OCI-LY3 (cell line): ENCODE measurements around the gene CNIH4.

Source experiments
- H2AFZ ChIP-seq: fragments of 200-600, 300-600 bp; shearing (Covaris generic); 2 replicates; pipeline ENCODE4 v1.6.0; 2014; ENCODE audit warnings: antibody characterized with exemption, low read depth, low read length
- H3K27ac ChIP-seq: fragments of 200-600, 300-600 bp; sonication (generic); 2 replicates; pipeline ENCODE4 v1.5.1; 2014; ENCODE audit warnings: mild to moderate bottlenecking, low read length, moderate library complexity, mixed read lengths
- H3K27me3 ChIP-seq: fragments of 200-600, 300-600 bp; sonication (generic); 2 replicates; pipeline ENCODE4 v1.6.1; 2014; ENCODE audit warnings: low read depth, low read length, mixed read lengths
- H3K36me3 ChIP-seq: fragments of 200-600, 300-600 bp; sonication (generic); replicated peaks from 2 replicates; pipeline ENCODE3; 2014; ENCODE audit warnings: low read depth, low read length, mixed read lengths
- H3K4me1 ChIP-seq: fragments of 300-600, 200-600 bp; sonication (generic); 2 replicates; pipeline ENCODE4 v1.6.1; 2014; ENCODE audit warnings: low read length, mixed read lengths
- H3K4me2 ChIP-seq: fragments of 200-600, 300-600 bp; sonication (generic); 2 replicates; pipeline ENCODE4 v1.6.1; 2014; ENCODE audit warnings: low read length, mixed read lengths
- H3K4me3 ChIP-seq: fragments of 300-600, 200-600 bp; sonication (generic); 2 replicates; pipeline ENCODE4 v1.5.1; 2014; ENCODE audit warnings: antibody characterized with exemption, mild to moderate bottlenecking, low read length, moderate library complexity
- H3K79me2 ChIP-seq: fragments of 300-600, 200-600 bp; shearing (Covaris generic); 2 replicates; pipeline ENCODE4 v1.6.1; 2014; ENCODE audit warnings: mild to moderate bottlenecking, low read length, mixed read lengths
- H3K9ac ChIP-seq: fragments of 300-600, 200-600 bp; shearing (Covaris generic); 2 replicates; pipeline ENCODE4 v1.6.0; 2014; ENCODE audit warnings: mild to moderate bottlenecking, low read length, moderate library complexity
- H3K9me3 ChIP-seq: fragments of 200-600, 300-600 bp; shearing (Covaris generic); 2 replicates; pipeline ENCODE4 v1.6.1; 2014; ENCODE audit warnings: low read length, mixed read lengths; ENCODE audit not compliant: insufficient read depth
- H4K20me1 ChIP-seq: fragments of 200-600, 300-600 bp; sonication (generic); 2 replicates; pipeline ENCODE4 v1.6.1; 2016; ENCODE audit warnings: low read length, mixed read lengths; ENCODE audit not compliant: insufficient read depth
- CTCF ChIP-seq: fragments of 200-600, 300-600 bp; sonication (generic); IDR thresholded peaks from 2 replicates; pipeline ENCODE4 v1.5.1; 2014; ENCODE audit warnings: antibody characterized with exemption, low read length, low read depth
- EZH2phosphoT487 ChIP-seq: fragments of 200-600 bp; shearing (Covaris generic); IDR thresholded peaks from 2 replicates; pipeline ENCODE4 v1.6.1; 2018; ENCODE audit warnings: antibody characterized with exemption, mixed run types, low read depth

The CNIH4 gene

GRCh38 chr1:224383218-224383617, 26.5 kb downstream of the CNIH4 start:
- Histone ChIP-seq H3K4me3 (no peak overlapping the region), H3K4me1 (peaks cover 12% of the 10 kb centered on the region), H3K27ac (no peak overlapping the region), H3K27me3 (no peaks in the 10 kb centered on the region), H2AFZ (no peak overlapping the region), H3K9ac (no peak overlapping the region), H3K36me3 (peaks cover 26% of the 10 kb centered on the region), H4K20me1 (peaks cover 5% of the 10 kb centered on the region), H3K4me2 (no peak overlapping the region), H3K79me2 (no peaks in the 10 kb centered on the region), H3K9me3 (no peaks in the 10 kb centered on the region)
- TF ChIP-seq EZH2phosphoT487 = no peak
- no peak for TF ChIP-seq CTCF

DNA sequence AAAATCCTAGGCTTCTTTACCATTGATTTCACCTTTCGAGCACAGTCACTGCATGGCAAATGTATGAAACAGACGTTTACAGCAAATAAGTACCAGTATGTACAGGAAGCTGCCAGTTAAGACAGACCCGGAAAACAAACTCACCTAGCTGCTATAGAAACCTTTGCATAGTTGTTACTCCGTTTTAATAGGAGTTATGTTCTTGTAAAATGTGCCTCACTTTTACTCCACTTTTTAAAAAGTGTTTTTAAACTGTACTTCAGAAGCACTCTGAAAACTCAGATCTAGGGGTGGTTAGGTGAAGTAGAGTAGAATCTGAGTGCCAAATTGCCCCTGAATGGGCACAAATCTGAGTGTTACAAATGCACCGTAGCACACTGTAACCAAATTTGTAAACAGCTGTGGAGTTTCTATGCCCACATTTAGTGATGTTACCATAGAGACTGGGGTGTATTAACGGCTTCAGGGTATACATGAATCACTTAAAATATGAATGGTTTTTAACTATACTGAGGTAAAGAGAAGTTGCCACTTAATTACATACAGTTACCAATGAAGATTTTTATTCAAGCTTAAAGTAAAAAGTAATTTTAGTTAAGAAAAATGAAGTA, 30.7 kb downstream of the CNIH4 start:
- H3K9me3 ChIP-seq = no peaks in the 10 kb centered on the region
- no peak for TF ChIP-seq EZH2phosphoT487
- TF ChIP-seq CTCF = no peak
- H4K20me1 ChIP-seq = no peaks in the 10 kb centered on the region
- no peak overlapping the region for H3K4me2 ChIP-seq
- H3K27ac ChIP-seq = no peak overlapping the region
- H3K4me3 ChIP-seq = no peak overlapping the region
- peaks cover 45% of the 10 kb centered on the region for H3K36me3 ChIP-seq
- H3K9ac ChIP-seq = no peak overlapping the region
- no peaks in the 10 kb centered on the region for H3K4me1 ChIP-seq
- H2AFZ ChIP-seq = no peak overlapping the region
- no peaks in the 10 kb centered on the region for H3K27me3 ChIP-seq
- H3K79me2 ChIP-seq = no peaks in the 10 kb centered on the region

- H3K27me3 ChIP-seq = no peaks in the 10 kb centered on the region
- no peak overlapping the region for H3K4me3 ChIP-seq
- TF ChIP-seq EZH2phosphoT487 (no peak), CTCF (no peak)
- no peaks in the 10 kb centered on the region for H4K20me1 ChIP-seq
- H3K36me3 ChIP-seq = peaks cover 50% of the 10 kb centered on the region
- no peak overlapping the region for H3K27ac ChIP-seq
- H3K9ac ChIP-seq = no peak overlapping the region
- no peaks in the 10 kb centered on the region for H3K9me3 ChIP-seq
- no peaks in the 10 kb centered on the region for H3K4me1 ChIP-seq
- no peak overlapping the region for H2AFZ ChIP-seq
- H3K79me2 ChIP-seq = no peaks in the 10 kb centered on the region
- no peak overlapping the region for H3K4me2 ChIP-seq
These were observed 31.3 kb downstream of the CNIH4 start for GRCh38 chr1:224387943-224388342.

DNA sequence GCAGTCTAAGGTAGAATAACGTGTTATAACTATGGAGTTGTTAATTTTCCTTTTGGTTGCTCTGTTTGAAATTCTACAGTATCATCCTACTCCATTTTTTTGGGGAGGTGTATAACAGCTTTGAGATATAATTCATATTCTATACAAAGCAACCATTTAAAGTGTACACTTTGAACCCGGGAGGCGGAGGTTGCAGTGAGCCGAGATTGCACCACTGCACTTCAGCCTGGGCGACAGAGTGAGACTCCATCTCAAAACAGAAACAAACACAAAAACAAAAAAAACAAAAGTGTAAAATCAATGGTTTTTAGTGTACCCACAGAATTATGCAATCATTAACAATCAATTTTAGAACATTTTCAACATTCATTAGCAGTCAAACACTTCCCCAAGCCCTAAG, 33.8 kb downstream of the CNIH4 start:
- Histone ChIP-seq H3K4me1 (no peaks in the 10 kb centered on the region), H3K9ac (no peak overlapping the region), H2AFZ (no peak overlapping the region), H4K20me1 (no peaks in the 10 kb centered on the region), H3K4me2 (no peak overlapping the region), H3K36me3 (peaks cover 64% of the 10 kb centered on the region), H3K9me3 (no peaks in the 10 kb centered on the region), H3K79me2 (no peaks in the 10 kb centered on the region), H3K27me3 (no peaks in the 10 kb centered on the region), H3K4me3 (no peak overlapping the region), H3K27ac (no peak overlapping the region)
- TF ChIP-seq CTCF (no peak), EZH2phosphoT487 (no peak)
